WTC11 (cell line): Measurements from ENCODE around the gene MARCHF4.

Source experiments
- CBFB ChIP-seq: sonication (generic); formaldehyde crosslinking; IDR thresholded peaks from 2 replicates; pipeline ENCODE4 v1.8.1; 2022; ENCODE audit warnings: mild to moderate bottlenecking, low read depth, missing genetic modification reagents
- SMAD4 ChIP-seq: sonication (generic); formaldehyde crosslinking; IDR thresholded peaks from 2 replicates; pipeline ENCODE4 v1.8.0; 2022; ENCODE audit warnings: mild to moderate bottlenecking, missing genetic modification reagents
- TP53 ChIP-seq: sonication (generic); formaldehyde crosslinking; IDR thresholded peaks from 2 replicates; pipeline ENCODE4 v1.8.1; 2023; ENCODE audit warnings: mild to moderate bottlenecking, missing genetic modification reagents
- TF ChIP-seq, protein P1 (sequence below): sonication (generic); formaldehyde crosslinking; IDR thresholded peaks from 2 replicates; pipeline ENCODE4 v1.8.0; 2022; ENCODE audit warnings: mild to moderate bottlenecking, missing genetic modification reagents
- TF ChIP-seq, protein P2 (sequence below): sonication (generic); formaldehyde crosslinking; IDR thresholded peaks from 2 replicates; pipeline ENCODE4 v1.8.0; 2022; ENCODE audit warnings: mild to moderate bottlenecking, missing genetic modification reagents
- TF ChIP-seq, protein P3 (sequence below): sonication (generic); formaldehyde crosslinking; IDR thresholded peaks from 2 replicates; pipeline ENCODE4 v1.8.0; 2023; ENCODE audit warnings: missing genetic modification reagents, mild to moderate bottlenecking, borderline replicate concordance
- TF ChIP-seq, protein P4 (sequence below): sonication (generic); formaldehyde crosslinking; IDR thresholded peaks from 2 replicates; pipeline ENCODE4 v1.8.1; 2023; ENCODE audit warnings: mild to moderate bottlenecking, missing genetic modification reagents, moderate library complexity
- TF ChIP-seq, protein P5 (sequence below): sonication (generic); formaldehyde crosslinking; IDR thresholded peaks from 2 replicates; pipeline ENCODE4 v1.8.1; 2022; ENCODE audit warnings: mild to moderate bottlenecking, moderate library complexity, missing genetic modification reagents
- TF ChIP-seq, protein P6 (sequence below): fragments of 200-600 bp; IDR thresholded peaks from 2 replicates; pipeline ENCODE4 v1.8.0; 2022; ENCODE audit warnings: antibody characterized with exemption
- TF ChIP-seq, protein P7 (sequence below): sonication (generic); formaldehyde crosslinking; IDR thresholded peaks from 2 replicates; pipeline ENCODE4 v1.8.1; 2023; ENCODE audit warnings: mild to moderate bottlenecking, missing genetic modification reagents, borderline replicate concordance
- TF ChIP-seq, protein P8 (sequence below): sonication (generic); formaldehyde crosslinking; IDR thresholded peaks from 2 replicates; pipeline ENCODE4 v1.8.0; 2022; ENCODE audit warnings: mild to moderate bottlenecking, missing genetic modification reagents
- TF ChIP-seq, protein P9 (sequence below): sonication (generic); formaldehyde crosslinking; IDR thresholded peaks from 2 replicates; pipeline ENCODE4 v1.8.0; 2023; ENCODE audit warnings: mild to moderate bottlenecking, missing genetic modification reagents
- TF ChIP-seq, protein P10 (sequence below): sonication (generic); formaldehyde crosslinking; IDR thresholded peaks from 2 replicates; pipeline ENCODE4 v1.8.1; 2023; ENCODE audit warnings: mild to moderate bottlenecking, missing genetic modification reagents, moderate library complexity

DNA sequence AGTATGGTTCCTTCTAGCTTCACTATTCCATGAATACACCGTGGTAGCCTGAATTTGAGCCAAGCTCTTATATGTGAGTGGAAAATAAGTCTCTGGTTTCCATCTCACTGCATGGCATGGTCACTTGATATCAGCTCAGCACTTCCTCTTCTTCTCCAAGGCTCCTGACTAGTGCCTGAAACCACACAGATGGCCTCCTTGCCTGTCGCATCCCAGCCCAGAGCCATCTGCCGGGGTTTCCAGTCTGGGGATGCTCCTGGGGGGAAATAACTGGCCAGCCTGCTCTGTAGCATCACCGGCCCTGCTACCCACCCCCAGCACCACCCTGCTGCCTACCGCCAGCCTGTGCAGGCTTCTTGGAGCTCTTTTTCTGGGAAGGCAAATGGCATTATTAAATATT, 7.7 kb upstream of the MARCHF4 start:
- TF ChIP-seq, protein P1, sequence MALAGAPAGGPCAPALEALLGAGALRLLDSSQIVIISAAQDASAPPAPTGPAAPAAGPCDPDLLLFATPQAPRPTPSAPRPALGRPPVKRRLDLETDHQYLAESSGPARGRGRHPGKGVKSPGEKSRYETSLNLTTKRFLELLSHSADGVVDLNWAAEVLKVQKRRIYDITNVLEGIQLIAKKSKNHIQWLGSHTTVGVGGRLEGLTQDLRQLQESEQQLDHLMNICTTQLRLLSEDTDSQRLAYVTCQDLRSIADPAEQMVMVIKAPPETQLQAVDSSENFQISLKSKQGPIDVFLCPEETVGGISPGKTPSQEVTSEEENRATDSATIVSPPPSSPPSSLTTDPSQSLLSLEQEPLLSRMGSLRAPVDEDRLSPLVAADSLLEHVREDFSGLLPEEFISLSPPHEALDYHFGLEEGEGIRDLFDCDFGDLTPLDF (CRISPR knock-in tag), result no peak
- TF ChIP-seq, protein P2, sequence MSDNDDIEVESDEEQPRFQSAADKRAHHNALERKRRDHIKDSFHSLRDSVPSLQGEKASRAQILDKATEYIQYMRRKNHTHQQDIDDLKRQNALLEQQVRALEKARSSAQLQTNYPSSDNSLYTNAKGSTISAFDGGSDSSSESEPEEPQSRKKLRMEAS, result no peak
- TF ChIP-seq, protein P3, sequence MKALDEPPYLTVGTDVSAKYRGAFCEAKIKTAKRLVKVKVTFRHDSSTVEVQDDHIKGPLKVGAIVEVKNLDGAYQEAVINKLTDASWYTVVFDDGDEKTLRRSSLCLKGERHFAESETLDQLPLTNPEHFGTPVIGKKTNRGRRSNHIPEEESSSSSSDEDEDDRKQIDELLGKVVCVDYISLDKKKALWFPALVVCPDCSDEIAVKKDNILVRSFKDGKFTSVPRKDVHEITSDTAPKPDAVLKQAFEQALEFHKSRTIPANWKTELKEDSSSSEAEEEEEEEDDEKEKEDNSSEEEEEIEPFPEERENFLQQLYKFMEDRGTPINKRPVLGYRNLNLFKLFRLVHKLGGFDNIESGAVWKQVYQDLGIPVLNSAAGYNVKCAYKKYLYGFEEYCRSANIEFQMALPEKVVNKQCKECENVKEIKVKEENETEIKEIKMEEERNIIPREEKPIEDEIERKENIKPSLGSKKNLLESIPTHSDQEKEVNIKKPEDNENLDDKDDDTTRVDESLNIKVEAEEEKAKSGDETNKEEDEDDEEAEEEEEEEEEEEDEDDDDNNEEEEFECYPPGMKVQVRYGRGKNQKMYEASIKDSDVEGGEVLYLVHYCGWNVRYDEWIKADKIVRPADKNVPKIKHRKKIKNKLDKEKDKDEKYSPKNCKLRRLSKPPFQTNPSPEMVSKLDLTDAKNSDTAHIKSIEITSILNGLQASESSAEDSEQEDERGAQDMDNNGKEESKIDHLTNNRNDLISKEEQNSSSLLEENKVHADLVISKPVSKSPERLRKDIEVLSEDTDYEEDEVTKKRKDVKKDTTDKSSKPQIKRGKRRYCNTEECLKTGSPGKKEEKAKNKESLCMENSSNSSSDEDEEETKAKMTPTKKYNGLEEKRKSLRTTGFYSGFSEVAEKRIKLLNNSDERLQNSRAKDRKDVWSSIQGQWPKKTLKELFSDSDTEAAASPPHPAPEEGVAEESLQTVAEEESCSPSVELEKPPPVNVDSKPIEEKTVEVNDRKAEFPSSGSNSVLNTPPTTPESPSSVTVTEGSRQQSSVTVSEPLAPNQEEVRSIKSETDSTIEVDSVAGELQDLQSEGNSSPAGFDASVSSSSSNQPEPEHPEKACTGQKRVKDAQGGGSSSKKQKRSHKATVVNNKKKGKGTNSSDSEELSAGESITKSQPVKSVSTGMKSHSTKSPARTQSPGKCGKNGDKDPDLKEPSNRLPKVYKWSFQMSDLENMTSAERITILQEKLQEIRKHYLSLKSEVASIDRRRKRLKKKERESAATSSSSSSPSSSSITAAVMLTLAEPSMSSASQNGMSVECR (CRISPR knock-in tag), result no peak
- TF ChIP-seq, protein P4, sequence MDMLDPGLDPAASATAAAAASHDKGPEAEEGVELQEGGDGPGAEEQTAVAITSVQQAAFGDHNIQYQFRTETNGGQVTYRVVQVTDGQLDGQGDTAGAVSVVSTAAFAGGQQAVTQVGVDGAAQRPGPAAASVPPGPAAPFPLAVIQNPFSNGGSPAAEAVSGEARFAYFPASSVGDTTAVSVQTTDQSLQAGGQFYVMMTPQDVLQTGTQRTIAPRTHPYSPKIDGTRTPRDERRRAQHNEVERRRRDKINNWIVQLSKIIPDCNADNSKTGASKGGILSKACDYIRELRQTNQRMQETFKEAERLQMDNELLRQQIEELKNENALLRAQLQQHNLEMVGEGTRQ, result no peak
- TF ChIP-seq, protein P5, sequence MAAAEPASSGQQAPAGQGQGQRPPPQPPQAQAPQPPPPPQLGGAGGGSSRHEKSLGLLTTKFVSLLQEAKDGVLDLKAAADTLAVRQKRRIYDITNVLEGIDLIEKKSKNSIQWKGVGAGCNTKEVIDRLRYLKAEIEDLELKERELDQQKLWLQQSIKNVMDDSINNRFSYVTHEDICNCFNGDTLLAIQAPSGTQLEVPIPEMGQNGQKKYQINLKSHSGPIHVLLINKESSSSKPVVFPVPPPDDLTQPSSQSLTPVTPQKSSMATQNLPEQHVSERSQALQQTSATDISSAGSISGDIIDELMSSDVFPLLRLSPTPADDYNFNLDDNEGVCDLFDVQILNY (CRISPR knock-in tag), result no peak
- TF ChIP-seq, protein P6, sequence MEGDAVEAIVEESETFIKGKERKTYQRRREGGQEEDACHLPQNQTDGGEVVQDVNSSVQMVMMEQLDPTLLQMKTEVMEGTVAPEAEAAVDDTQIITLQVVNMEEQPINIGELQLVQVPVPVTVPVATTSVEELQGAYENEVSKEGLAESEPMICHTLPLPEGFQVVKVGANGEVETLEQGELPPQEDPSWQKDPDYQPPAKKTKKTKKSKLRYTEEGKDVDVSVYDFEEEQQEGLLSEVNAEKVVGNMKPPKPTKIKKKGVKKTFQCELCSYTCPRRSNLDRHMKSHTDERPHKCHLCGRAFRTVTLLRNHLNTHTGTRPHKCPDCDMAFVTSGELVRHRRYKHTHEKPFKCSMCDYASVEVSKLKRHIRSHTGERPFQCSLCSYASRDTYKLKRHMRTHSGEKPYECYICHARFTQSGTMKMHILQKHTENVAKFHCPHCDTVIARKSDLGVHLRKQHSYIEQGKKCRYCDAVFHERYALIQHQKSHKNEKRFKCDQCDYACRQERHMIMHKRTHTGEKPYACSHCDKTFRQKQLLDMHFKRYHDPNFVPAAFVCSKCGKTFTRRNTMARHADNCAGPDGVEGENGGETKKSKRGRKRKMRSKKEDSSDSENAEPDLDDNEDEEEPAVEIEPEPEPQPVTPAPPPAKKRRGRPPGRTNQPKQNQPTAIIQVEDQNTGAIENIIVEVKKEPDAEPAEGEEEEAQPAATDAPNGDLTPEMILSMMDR, result no peak
- TF ChIP-seq, protein P7, sequence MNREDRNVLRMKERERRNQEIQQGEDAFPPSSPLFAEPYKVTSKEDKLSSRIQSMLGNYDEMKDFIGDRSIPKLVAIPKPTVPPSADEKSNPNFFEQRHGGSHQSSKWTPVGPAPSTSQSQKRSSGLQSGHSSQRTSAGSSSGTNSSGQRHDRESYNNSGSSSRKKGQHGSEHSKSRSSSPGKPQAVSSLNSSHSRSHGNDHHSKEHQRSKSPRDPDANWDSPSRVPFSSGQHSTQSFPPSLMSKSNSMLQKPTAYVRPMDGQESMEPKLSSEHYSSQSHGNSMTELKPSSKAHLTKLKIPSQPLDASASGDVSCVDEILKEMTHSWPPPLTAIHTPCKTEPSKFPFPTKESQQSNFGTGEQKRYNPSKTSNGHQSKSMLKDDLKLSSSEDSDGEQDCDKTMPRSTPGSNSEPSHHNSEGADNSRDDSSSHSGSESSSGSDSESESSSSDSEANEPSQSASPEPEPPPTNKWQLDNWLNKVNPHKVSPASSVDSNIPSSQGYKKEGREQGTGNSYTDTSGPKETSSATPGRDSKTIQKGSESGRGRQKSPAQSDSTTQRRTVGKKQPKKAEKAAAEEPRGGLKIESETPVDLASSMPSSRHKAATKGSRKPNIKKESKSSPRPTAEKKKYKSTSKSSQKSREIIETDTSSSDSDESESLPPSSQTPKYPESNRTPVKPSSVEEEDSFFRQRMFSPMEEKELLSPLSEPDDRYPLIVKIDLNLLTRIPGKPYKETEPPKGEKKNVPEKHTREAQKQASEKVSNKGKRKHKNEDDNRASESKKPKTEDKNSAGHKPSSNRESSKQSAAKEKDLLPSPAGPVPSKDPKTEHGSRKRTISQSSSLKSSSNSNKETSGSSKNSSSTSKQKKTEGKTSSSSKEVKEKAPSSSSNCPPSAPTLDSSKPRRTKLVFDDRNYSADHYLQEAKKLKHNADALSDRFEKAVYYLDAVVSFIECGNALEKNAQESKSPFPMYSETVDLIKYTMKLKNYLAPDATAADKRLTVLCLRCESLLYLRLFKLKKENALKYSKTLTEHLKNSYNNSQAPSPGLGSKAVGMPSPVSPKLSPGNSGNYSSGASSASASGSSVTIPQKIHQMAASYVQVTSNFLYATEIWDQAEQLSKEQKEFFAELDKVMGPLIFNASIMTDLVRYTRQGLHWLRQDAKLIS (CRISPR knock-in tag), result no peak
- TF ChIP-seq, protein P8, sequence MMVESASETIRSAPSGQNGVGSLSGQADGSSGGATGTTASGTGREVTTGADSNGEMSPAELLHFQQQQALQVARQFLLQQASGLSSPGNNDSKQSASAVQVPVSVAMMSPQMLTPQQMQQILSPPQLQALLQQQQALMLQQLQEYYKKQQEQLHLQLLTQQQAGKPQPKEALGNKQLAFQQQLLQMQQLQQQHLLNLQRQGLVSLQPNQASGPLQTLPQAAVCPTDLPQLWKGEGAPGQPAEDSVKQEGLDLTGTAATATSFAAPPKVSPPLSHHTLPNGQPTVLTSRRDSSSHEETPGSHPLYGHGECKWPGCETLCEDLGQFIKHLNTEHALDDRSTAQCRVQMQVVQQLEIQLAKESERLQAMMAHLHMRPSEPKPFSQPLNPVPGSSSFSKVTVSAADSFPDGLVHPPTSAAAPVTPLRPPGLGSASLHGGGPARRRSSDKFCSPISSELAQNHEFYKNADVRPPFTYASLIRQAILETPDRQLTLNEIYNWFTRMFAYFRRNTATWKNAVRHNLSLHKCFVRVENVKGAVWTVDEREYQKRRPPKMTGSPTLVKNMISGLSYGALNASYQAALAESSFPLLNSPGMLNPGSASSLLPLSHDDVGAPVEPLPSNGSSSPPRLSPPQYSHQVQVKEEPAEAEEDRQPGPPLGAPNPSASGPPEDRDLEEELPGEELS (CRISPR knock-in tag), result no peak
- TF ChIP-seq, protein P9, sequence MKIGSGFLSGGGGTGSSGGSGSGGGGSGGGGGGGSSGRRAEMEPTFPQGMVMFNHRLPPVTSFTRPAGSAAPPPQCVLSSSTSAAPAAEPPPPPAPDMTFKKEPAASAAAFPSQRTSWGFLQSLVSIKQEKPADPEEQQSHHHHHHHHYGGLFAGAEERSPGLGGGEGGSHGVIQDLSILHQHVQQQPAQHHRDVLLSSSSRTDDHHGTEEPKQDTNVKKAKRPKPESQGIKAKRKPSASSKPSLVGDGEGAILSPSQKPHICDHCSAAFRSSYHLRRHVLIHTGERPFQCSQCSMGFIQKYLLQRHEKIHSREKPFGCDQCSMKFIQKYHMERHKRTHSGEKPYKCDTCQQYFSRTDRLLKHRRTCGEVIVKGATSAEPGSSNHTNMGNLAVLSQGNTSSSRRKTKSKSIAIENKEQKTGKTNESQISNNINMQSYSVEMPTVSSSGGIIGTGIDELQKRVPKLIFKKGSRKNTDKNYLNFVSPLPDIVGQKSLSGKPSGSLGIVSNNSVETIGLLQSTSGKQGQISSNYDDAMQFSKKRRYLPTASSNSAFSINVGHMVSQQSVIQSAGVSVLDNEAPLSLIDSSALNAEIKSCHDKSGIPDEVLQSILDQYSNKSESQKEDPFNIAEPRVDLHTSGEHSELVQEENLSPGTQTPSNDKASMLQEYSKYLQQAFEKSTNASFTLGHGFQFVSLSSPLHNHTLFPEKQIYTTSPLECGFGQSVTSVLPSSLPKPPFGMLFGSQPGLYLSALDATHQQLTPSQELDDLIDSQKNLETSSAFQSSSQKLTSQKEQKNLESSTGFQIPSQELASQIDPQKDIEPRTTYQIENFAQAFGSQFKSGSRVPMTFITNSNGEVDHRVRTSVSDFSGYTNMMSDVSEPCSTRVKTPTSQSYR (CRISPR knock-in tag), result no peak
- TF ChIP-seq TP53 (CRISPR knock-in tag) (no peak), SMAD4 (CRISPR knock-in tag) (no peak), CBFB (CRISPR knock-in tag) (no peak)
- TF ChIP-seq, protein P10, sequence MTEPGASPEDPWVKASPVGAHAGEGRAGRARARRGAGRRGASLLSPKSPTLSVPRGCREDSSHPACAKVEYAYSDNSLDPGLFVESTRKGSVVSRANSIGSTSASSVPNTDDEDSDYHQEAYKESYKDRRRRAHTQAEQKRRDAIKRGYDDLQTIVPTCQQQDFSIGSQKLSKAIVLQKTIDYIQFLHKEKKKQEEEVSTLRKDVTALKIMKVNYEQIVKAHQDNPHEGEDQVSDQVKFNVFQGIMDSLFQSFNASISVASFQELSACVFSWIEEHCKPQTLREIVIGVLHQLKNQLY (CRISPR knock-in tag), result no peak
